Islet of Langerhans (tissue), 1 donor: ENCODE results near the gene C1orf56.
A peak's percentile ranks its signal among the peaks of the same experiment; 100 is the strongest.

ENCODE experiments used
- FAIRE-seq: peaks from one replicate; lab custom pipeline; 2011; peaks lifted over from hg19 to GRCh38; lab: Jason Lieb, UNC

C1orf56 gene

GRCh38 chr1:151047591-151047924 is at the start of gene C1orf56:
Gene C1orf56 (plus strand): TSS chr1:151047751. CDS start chr1:151047848, 97 bp downstream.
- FAIRE-seq: no peak

- no peak for FAIRE-seq
Measured at GRCh38 chr1:150997949-150998348, 49.6 kb upstream of the C1orf56 start.

- FAIRE-seq: no peak
Measured at GRCh38 chr1:150999051-150999674, 48.4 kb upstream of the C1orf56 start.

- no peak for FAIRE-seq
Measured at GRCh38 chr1:150999926-151000325, 47.6 kb upstream of the C1orf56 start.

GRCh38 chr1:151000408-151000807 is 47.1 kb upstream of the C1orf56 start:
- FAIRE-seq: no peak

GRCh38 chr1:151001602-151002001 is 45.9 kb upstream of the C1orf56 start:
- no peak for FAIRE-seq

- no peak for FAIRE-seq
Measured at GRCh38 chr1:151002051-151002450, 45.5 kb upstream of the C1orf56 start.

- no peak for FAIRE-seq
Measured at GRCh38 chr1:151002611-151003010, 44.9 kb upstream of the C1orf56 start.

- FAIRE-seq: no peak
Measured at GRCh38 chr1:151003180-151003579, 44.4 kb upstream of the C1orf56 start.

GRCh38 chr1:151005729-151006319 is 41.7 kb upstream of the C1orf56 start:
- no peak for FAIRE-seq

GRCh38 chr1:151006327-151007052 is 41.1 kb upstream of the C1orf56 start, which contains the start of gene MINDY1:
Gene MINDY1 (minus strand): TSS chr1:151006902. CDS start chr1:151002617, 4,285 bp downstream.
- FAIRE-seq: no peak

- FAIRE-seq: no peak
Measured at GRCh38 chr1:151007853-151008243, 39.7 kb upstream of the C1orf56 start.

- no peak for FAIRE-seq
Measured at GRCh38 chr1:151008244-151009205, 39.0 kb upstream of the C1orf56 start, which contains the start of gene PRUNE1. Gene PRUNE1 (plus strand): TSS chr1:151008449. CDS start chr1:151008633, 184 bp downstream.

GRCh38 chr1:151009206-151009587 is 38.4 kb upstream of the C1orf56 start:
- FAIRE-seq: no peak

GRCh38 chr1:151009674-151010345 is 37.7 kb upstream of the C1orf56 start:
- FAIRE-seq: no peak

GRCh38 chr1:151010346-151010726 is 37.2 kb upstream of the C1orf56 start:
- FAIRE-seq: no peak

GRCh38 chr1:151011154-151011850 is 36.2 kb upstream of the C1orf56 start:
- FAIRE-seq: no peak

GRCh38 chr1:151012684-151013471 is 34.7 kb upstream of the C1orf56 start:
- no peak for FAIRE-seq

- FAIRE-seq: peak; percentile 75
Measured at GRCh38 chr1:151013518-151013917, 34.0 kb upstream of the C1orf56 start.

- no peak for FAIRE-seq
Measured at GRCh38 chr1:151024540-151025146, 22.9 kb upstream of the C1orf56 start.
